Bone marrow (tissue), 2 donors: ENCODE data around the gene DGAT2.

Experiments used
- DNase-seq, 2 donors: peaks; one replicate each; lab custom pipeline; 2025; lab: John Stamatoyannopoulos, UW

DGAT2 gene

DNA sequence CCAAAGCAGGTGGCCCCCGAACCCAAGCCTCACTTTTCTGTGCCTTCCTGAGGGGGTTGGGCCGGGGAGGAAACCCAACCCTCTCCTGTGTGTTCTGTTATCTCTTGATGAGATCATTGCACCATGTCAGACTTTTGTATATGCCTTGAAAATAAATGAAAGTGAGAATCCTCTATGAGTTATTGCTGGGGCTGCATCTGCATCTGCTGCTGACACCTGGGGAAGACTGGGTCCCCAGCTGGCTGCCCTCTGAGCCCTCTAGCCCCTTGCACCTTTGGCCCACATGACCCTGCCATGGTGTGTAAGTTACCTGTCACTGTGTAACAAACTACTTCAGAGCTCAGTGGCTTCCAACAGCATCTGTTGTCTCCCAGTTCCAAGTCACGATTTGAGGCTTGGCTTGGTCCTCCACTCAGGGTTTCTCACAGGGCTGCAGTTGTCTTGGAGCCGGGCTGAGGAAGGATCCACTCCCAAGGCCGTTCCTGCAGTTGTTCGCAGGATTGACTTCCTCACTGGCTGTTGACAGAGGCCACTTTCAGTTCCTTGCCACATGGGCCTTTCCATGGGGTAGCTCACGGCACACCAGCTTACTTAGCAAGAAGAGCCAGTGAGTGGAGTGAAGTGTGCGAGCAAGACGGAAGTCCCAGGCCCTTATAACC lies 32.9 kb downstream of the DGAT2 start:
- DNase-seq: no peak

DNA sequence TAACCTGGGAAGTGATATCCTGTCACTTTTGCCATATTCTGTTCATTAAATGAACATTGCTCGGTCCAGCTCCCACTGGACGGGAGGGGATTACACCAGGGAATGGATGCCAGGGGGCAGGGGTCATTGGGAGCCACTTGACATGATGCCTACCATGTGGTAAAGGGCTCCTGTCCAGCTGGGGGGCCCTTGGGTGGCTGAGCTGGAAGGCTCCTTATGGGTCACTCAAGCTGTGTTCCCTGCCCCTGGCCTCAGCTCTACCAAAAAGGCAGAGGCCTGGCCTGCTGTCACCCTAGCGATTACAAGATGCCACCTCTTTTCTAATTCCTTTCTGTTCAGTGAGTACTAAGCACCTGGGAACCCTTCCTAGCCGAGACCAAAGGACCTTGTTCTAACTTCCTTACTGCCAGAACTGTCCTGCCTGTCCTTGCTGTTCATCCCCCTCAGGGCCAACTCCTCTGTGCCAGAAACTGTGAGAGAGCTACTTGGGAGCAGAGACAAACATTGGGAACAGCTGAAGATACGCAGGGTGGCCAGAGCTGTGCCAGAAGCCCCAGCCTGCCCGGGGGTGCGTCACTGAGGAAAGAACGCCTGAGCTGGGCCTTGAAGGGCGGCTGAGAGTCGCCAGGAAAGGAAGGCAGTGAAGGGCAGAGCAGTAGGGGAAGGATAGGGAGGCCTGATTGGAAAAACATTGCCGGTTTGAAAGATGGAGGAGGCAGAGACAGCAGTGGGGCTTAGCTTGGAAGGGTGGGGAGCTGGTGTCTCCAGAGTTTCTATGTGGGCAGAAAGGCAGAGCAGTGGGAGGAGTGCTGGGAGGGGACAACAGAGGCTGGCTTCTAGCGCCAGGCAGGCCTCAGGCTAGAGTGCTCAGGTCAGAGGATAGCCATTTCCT lies 33.7 kb downstream of the DGAT2 start:
- DNase-seq: no peak

DNA sequence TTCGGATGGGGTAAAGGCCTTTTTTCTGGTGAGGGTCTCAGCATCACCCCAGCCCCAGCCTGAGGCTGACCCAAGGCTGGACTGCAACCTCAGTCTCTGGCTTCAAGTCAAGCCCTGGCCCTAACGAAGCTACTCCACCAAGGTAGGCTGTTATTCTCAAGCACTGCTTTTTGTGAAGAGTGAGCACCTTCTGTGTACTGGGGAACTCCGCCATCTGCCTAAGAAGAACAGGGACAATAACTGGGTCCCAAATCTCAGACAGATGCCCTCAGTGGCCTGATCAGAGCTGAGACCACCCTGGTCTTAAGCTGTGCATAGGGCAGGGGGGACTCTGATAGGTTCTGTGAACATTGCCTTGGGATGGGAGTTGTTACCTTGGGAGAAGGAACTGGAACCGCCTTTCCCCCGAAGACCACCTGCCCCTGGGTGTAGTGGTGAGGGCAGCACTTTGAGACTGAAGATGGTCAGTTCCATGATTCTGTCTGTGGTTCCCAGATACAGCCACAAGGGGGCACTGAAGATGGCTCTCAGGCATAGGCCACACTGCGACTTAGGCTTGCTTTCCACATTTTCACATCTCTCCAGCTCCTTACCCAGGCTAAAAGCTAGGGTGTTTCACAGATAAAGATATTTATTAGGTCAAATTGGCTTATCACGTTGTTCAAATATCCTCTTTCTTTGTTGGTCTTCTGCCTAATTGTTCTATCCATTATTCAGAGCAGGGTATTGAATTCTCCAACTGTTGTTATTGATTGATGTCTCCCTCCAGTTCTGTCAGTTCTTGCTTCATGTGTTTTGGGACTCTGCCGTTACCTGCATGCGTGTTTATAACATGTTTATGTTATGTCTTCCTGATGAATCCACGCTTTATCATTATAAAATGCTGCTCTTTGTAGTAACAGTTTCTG lies 34.6 kb downstream of the DGAT2 start:
- DNase-seq: peak; percentile 45 to 61

DNA sequence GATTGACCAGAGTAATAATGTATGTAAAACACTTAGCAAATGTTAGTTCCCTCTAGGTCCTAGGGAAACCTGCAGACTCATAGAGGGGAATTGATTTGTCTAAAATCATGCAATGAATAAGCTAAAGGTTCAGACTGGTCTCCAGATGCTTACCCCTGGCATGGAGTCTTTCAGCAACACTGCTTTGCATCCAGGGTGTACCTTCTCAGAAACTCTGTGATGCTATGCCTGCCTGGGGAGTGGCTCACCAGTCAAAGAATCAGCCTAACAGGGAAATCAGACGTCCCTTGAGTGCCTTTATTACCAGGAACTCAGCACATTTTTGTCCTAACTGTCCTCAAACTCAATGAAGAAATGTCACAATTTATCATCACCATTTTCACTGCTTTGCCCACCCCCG lies 40.5 kb downstream of the DGAT2 start:
- no peak for DNase-seq

DNA sequence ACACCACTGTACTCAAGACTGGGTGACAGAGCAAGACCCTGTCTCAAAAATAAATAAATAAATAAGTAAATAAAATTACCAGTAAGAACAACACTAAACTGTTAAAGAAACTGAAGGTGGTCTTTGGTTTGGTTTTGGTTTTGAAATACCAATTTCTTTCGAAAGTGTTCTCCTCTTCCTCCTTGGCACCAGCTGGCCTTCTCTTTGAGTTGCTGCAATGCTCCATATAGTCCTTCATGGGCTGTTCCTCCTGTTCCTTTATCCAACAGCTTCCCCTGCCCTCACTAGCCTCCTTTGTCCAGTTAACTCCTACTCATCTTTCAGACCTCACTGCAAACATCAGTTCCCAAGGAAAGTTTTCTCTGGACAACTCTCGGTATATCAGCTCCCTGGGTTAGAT lies 41.4 kb downstream of the DGAT2 start:
- no peak for DNase-seq

DNA sequence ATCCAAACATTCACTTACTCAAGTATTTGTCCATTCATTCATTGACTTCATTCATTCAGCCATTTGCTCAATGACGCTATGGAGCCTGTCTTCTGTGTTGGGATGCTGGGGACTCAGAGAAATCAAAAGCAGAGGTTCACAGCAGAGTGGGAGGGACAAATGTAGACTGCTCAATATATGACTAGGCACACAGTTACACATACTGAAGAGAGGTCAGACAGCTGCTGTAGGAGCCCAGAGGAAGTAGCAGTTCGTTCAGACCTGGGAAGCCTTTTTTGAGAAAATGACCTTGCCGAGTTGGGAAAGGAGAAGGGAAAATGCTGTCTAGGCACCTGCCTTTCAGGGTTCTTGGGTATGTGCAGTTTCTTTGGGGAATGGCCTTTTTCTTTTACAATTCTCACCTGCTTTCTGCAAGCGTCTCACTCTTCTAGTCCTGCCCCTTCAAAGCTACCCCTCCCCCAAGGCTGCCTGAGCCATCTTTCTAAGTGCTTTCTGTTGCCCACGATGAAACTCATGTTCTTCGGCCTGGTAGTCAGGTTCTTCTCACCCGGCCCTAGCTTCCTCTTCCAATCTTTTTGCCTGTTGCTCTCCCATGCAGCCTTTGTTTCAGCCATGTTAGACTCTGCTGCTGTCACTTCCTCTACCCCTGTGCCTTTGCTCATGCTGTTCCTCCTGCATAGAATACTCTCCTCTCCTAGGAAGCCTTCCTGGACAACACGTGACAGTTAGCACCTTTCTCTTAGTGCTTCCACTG lies 42.2 kb downstream of the DGAT2 start:
- DNase-seq: no peak

DNA sequence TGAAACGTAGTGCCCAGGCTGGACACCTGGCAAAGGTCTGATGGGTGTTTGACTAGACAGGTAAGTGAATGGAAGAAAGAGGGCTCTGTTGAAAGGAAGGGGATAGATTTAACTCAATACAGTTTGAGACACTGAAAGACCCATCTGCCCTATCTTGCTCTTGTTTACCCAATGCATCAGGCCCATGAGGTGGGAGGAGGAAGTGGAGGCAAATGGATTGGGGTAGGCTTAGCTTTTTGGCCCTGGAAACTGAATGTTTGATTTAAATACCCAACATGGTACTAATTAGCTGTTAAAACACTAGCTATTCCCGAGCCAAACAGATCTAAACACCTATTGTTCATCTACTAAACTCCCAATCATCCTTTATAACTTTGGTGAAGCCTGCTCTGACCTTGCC lies 42.9 kb downstream of the DGAT2 start:
- DNase-seq: no peak

DNA sequence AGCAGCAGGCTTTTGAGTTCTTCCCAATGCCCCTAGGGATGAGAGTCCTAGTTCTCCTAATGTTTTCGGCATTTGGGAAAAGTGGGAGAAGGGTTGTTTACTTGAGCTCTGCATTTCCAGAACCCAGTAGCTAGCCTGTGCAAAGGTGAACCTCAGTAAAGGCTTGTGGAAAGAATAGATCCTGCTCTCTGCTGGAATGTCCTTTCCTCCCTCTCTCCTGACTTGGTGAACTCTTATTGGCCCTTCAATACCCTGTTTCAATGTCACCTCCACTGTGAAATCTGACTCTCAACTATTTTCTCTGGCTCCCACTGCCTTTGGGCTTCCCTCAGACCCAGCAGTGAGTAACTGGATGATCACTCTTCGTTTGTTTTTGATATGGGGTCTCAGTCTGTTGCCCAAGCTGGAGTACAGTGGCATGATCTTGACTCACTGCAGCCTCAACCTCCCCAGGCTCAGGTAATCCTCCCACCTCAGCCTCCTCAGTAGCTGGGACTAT lies 44.0 kb downstream of the DGAT2 start:
- DNase-seq: no peak

DNA sequence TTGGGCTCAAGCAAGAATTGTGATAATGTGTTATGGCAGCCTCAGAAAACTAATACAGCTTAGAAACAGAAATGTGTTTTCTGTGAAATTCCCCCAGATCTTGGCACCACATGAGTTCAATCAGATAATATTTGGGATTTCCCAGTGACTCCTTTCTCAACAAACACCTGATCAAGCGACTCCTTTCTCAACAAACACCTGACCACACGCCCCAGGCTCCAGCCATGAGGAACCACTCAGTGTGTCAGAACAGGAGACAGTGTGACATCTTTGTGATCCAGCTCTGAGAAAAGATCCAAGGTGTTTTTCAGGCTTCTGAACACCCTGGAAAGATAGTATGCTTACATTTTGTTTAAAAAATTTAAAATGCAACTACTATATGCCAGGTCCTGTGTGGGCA lies 44.5 kb downstream of the DGAT2 start:
- DNase-seq: no peak

DNA sequence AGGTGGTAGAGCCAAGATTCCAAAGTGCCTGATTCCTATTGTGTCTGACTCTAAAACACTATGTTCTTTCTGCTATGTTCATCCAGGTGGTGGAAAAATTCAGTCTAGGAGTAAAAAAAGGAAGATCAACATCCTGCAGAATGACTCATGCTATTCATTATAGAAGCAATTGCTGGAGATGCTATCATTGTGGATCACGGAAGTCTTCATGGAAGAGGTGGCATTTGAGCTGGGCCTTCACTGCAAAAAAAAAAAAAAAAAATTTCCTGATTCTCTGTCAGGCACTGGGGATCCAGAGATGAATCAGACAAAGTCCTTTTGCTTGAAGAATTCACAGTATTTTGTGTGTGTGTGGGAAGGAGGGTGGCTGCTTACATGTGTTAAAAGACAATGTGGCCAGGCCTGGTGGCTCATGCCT lies 45.1 kb downstream of the DGAT2 start:
- no peak for DNase-seq

DNA sequence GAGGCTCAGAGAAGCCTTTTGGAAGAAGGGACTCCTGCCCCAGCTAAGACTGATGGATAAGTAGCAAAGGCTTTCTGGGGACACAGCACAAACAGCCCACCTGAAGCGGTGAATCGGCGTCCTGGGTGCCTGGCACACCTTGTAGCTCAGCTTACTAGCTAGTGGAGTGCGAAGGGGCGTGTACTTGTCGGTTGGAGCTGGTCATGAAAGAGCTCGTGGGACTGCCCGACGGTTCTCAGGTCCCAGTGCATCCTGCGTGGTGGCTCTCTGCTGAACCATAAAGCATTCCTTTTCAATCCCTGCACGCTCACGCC lies 45.7 kb downstream of the DGAT2 start:
- DNase-seq: no peak

DNA sequence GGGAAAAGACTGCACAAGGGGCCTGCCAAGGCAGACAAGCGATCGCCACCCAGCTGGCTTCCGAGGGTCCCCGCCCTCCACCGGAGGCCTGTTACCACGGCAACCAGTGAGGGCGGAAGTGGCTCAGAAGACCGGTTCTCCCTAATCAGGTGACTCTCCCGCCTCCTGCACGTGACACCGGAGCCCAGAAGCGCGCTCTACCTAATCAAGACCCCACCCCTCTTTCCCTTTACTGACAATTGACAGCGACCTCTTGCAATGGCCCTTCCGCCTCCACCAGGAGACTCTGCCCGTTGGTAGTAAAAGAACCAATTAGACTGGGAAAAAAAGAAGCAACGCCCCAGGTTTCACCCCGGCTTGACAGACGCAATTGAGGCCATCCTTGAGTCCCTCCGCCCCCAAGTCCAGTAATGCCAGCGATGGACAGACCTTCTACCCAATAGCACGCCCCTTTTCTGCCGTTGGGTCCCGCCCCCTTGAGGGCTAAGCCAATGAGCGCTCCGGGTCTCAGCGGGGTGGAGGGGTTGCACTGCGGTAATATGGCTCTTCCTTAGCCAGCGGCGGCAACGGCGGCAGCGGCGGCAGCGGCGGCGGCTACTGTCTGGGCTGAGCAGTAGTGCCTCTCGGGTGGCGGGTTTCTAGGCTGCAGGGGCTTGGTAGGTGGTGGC lies 46.2 kb downstream of the DGAT2 start, which contains the start of gene UVRAG:
UVRAG (plus strand) TSS at position 534 of the 668 bp plus-strand sequence. CDS start 198 bp downstream, outside the sequence.
- peak; percentile 98 for DNase-seq

DNA sequence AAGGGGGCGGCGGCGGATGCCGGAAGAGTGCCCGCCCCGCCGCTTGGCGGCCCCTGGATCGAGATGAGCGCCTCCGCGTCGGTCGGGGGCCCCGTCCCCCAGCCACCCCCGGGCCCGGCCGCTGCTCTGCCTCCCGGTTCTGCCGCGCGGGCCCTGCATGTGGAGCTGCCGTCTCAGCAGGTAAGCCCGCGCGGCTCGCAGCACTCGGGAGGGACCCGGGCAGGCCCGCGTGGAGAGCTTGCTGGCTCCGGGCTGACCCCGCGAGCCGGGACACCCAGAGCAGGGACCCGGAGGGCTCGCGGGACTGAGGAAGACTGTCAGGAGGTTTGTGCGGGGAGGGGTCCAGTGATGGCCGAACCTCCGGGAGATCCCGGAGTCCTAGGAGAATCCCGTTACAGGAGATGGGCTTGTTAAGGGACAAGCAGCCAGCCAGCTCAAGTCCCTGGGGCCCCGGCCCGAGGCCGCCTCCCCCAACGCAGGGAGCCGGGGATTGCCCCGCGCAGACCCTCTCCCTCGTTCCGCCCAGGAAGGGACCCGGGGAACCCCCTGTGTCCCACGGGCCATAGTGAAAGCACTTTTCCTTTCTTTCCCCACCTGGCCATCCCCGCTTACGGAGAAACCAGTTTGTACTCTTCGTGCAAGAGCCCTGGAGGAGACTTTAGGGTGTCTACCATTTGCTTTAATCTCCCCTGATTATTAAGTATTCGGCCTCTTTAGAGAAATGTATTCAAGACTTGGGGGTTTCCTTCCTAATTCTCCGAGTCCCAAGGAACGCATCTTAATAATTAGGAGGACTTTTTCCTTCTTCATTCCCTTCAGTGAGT lies 47.0 kb downstream of the DGAT2 start:
- no peak for DNase-seq

DNA sequence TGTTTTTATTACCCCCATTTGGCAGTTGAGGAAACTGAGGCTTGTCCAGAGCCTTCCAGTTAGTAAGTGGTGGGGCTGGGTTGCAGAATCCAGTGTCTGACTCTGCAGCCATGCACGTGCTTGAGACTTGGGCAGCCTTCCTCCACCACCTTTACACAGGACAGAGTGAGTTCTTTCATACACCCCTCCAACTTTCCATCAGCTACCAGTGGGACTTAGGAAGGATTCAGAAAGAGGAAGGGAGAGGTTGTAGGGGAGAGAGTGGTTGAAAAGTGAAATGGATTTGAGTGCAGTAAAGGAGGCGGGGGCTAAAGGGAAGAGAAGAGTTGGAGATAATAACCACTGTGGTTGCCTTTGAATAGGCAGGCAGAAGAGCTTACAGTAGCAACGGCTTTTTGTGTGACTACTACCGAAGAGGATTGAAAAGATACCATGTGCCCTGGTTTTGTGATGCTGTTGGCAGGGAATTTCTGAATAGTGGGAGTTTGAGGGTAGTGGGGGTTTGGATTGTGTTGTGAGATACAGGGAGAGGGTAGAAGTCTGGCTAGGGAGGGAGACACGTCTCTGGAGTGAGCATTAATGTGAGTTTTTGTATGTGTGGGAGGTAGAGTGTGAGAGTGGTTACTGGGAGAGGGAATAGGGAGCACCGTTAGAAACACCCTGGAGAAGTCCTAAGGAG lies 48.1 kb downstream of the DGAT2 start:
- peak in 1 of 2 donors; percentile 12 for DNase-seq

DNA sequence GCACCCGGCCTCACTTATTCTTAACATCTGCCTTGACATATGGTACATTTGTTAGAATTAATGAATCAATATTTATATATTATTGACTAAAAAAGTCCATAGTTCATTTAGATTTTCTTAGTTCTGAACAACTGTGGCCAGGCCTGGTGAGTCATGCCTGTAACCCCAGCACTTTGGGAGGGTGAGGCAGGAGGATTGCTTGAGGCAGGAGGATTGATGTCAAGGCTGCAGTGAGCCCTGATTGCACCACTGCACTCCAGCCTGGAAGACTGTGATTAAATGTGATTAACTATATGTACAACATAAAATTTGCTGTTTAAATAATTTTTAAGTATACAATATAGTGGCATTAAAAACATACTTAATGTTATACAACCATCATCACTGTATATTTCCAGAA lies 52.1 kb downstream of the DGAT2 start:
- DNase-seq: no peak

DNA sequence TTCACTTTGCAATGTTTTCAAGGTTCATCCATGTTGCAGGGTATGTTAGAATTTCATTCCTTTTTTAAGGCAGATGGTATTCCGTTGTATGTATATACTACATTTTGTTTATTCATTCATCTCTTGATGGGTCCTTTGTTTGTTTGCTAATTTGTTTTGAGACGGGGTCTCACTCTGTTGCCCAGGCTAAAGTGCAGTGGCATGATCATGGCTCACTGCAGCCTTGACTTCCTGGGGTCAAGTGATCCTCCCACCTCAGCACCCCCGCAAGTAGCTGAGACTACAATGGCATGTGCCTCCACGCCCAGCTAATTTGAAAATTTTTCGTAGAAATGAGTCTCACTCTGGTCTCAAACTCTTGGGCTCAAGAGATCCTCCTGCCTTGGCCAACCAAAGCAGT lies 52.6 kb downstream of the DGAT2 start:
- DNase-seq: no peak

DNA sequence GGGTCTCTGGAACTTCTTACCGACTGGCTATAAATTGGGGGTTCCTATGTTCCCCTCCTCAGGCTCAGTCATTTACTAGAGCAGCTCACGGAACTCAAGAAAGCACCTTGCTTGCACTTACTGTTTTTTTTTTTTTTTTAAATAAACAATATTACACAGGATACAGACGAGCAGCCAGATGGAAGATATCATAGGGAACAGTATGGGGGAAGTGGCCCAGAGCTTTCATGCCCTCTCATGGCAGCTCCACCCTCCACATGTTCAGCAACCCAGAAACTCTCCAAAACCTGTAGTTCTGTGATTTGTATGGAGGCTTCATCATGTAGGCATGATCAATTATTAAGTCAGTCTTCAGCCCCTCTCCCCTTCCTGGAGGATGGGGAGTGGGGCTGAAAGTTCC lies 54.0 kb downstream of the DGAT2 start:
- DNase-seq: no peak

DNA sequence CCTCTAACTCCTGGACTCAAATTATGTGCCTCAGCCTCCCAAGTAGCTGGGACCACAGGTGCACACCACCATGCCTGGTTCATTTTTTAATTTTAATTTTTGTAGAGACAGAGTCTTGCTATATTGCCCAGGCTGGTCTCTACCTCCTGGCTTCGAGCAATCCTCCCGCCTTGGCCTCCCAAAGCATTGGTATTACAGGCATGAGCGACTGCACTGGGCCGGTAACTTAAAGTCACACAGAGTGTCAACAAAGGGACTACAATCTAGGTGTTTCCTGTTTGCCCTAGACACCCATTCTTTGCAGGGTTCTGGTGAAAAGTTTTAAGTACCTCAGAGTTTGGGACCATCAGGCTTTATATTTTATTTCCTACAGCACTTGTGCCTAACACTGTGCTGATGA lies 54.8 kb downstream of the DGAT2 start:
- no peak for DNase-seq

DNA sequence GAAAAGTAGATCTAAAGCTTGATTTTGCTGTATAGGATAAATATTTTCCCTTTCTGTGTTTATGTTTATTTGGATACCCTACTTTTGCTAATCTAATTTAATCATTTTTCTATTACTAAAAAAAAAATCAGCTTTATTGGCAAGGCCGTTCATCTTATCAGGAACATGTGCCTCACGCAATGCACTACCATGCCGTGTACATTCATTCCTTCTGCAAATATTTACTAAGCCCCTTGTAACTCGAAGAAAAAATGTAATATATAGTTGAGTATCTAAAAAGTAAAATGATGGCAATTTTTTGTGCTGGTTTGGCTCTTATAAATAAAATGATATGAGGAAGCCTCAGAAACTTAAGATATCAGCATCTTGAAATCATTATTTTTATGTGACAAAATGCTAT lies 55.4 kb downstream of the DGAT2 start:
- no peak for DNase-seq
